Neural progenitor cell (in vitro differentiated cells): ENCODE data around the gene ZGPAT. TPM values are rescaled to one million over a fixed set of nuclear protein-coding genes. Genes with fewer than 3 reads are reported as not detected.

Source experiments
- DNase-seq: peaks from one replicate; pipeline ENCODE4 v3.0.0-alpha.2; 2016; ENCODE audit warnings: low spot score
- H2AFZ ChIP-seq: fragments of 200-600 bp; sonication (generic); replicated peaks from 2 replicates; pipeline ENCODE4 v1.6.1; 2016; ENCODE audit warnings: antibody characterized with exemption
- H3F3A ChIP-seq: fragments of 200-600 bp; sonication (generic); 2 replicates; pipeline ENCODE4 v1.6.1; 2016; ENCODE audit warnings: antibody characterized with exemption, low read depth
- H3K27ac ChIP-seq: fragments of 200-600 bp; sonication (generic); 2 replicates; pipeline ENCODE4 v1.5.1; 2016; ENCODE audit warnings: mild to moderate bottlenecking
- H3K27me3 ChIP-seq: fragments of 200-600 bp; sonication (generic); 2 replicates; pipeline ENCODE4 v1.6.1; 2016; ENCODE audit warnings: mild to moderate bottlenecking, moderate library complexity
- H3K36me3 ChIP-seq: fragments of 200-600 bp; sonication (generic); 2 replicates; pipeline ENCODE4 v1.5.1; 2016
- H3K4me1 ChIP-seq: fragments of 200-600 bp; sonication (generic); 2 replicates; pipeline ENCODE4 v1.6.1; 2016; ENCODE audit warnings: mixed run types
- H3K4me2 ChIP-seq: fragments of 200-600 bp; sonication (generic); 2 replicates; pipeline ENCODE4 v1.6.1; 2016
- H3K4me3 ChIP-seq: fragments of 200-600 bp; sonication (generic); 2 replicates; pipeline ENCODE4 v1.5.1; 2016
- H3K79me2 ChIP-seq: fragments of 200-600 bp; sonication (generic); 2 replicates; pipeline ENCODE4 v1.6.1; 2016; ENCODE audit warnings: low read depth
- H3K9ac ChIP-seq: fragments of 200-600 bp; sonication (generic); 2 replicates; pipeline ENCODE4 v1.6.1; 2016
- H3K9me3 ChIP-seq: fragments of 200-600 bp; sonication (generic); 2 replicates; pipeline ENCODE4 v1.5.1; 2016; ENCODE audit warnings: low read depth
- H4K20me1 ChIP-seq: fragments of 200-600 bp; sonication (generic); 2 replicates; pipeline ENCODE4 v1.6.1; 2016; ENCODE audit warnings: low read depth
- H3K27ac Mint-ChIP-seq: 3 replicates; pipeline ENCODE4 v1.8.0; 2021; ENCODE audit warnings: mixed read lengths
- H3K27me3 Mint-ChIP-seq: 2 replicates; pipeline ENCODE4 v1.8.0; 2022; ENCODE audit warnings: low read depth, mild to moderate bottlenecking, inconsistent platforms, moderate library complexity, mixed read lengths; ENCODE audit not compliant: insufficient read depth
- H3K36me3 Mint-ChIP-seq: 3 replicates; pipeline ENCODE4 v1.8.0; 2021; ENCODE audit warnings: mixed read lengths
- H3K4me1 Mint-ChIP-seq: 3 replicates; pipeline ENCODE4 v1.8.0; 2021; ENCODE audit warnings: mixed read lengths
- H3K4me3 Mint-ChIP-seq: 3 replicates; pipeline ENCODE4 v1.8.0; 2021; ENCODE audit warnings: mild to moderate bottlenecking, moderate library complexity, mixed read lengths
- H3K9me3 Mint-ChIP-seq: 3 replicates; pipeline ENCODE4 v1.8.0; 2020; ENCODE audit warnings: mixed read lengths
- CTCF ChIP-seq: fragments of 200-600 bp; sonication (generic); IDR thresholded peaks from 2 replicates; pipeline ENCODE4 v1.5.1; 2017; ENCODE audit warnings: antibody characterized with exemption, mild to moderate bottlenecking
- EZH2 ChIP-seq: fragments of 200-600 bp; sonication (generic); IDR thresholded peaks from 2 replicates; pipeline ENCODE4 v1.6.1; 2017; ENCODE audit warnings: antibody characterized with exemption, mild to moderate bottlenecking, moderate library complexity
- EZH2phosphoT487 ChIP-seq: fragments of 200-600 bp; sonication (generic); IDR thresholded peaks from 2 replicates; pipeline ENCODE4 v1.6.1; 2017; ENCODE audit warnings: antibody characterized with exemption
- total RNA-seq: library from RNA; depleted of rRNA; stranded (reverse); fragments of >200 nt; gene quantifications from 2 replicates; pipeline ENCODE4 v1.2.3, GENCODE V29; 2015; ENCODE audit warnings: low replicate concordance

The ZGPAT gene
- total RNA-seq, 1 donor from 2014 or later, result 8.2 TPM

DNA sequence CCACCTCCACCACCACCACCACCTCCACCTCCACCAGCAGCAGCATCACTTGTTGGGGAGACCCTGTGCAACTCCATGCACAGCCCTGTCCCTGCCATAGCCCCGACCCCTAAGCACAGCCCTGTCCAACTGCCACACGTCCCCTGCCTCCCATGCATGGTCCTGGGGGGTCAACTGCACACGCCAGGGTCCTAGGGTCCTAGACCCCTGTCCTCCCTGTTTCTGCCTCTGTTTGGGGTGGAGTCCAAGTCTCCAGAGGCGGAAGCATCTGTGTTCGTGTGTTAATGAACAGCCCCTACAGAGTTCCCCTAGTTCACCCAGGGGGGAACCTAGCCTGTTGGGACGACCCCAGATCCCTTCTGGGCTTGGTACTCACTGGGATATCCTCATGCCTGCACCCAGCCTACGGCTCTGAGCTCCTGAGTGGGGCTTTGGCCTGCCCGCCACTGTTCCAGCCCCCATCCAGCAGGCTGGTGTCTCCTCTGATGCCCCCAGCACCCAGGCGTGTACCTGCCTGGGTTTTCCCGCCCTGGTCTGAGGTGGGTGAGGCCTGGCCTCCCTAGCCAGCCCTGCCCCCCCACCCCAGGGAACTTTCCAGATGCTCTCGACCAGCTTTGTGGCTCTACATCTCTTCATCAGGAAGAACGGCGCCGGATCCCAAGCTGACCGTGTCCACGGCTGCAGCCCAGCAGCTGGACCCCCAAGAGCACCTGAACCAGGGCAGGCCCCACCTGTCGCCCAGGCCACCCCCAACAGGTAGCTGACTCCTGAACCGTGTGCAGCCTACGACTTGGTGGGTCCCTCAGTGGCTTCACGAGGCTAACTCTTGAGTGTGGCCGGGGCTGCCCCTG, 13.9 kb upstream of the ZGPAT start:
- Histone ChIP-seq H3K9me3 (no peaks in the 10 kb centered on the region), H2AFZ (no peak overlapping the region), H3K4me2 (no peak overlapping the region), H4K20me1 (no peaks in the 10 kb centered on the region), H3K9ac (no peak overlapping the region), H3K36me3 (no peaks in the 10 kb centered on the region), H3K27ac (no peak overlapping the region), H3F3A (peaks cover 7% of the 10 kb centered on the region), H3K4me3 (no peak overlapping the region), H3K4me1 (peaks cover 10% of the 10 kb centered on the region), H3K27me3 (no peaks in the 10 kb centered on the region), H3K79me2 (no peaks in the 10 kb centered on the region)
- peak overlapping the region; percentile 58 for H3K4me3 Mint-ChIP-seq
- H3K27me3 Mint-ChIP-seq, result peaks cover 15% of the 10 kb centered on the region
- no peak for DNase-seq
- H3K27ac Mint-ChIP-seq, result no peak overlapping the region
- no peaks in the 10 kb centered on the region for H3K4me1 Mint-ChIP-seq
- H3K9me3 Mint-ChIP-seq, result peaks cover 4% of the 10 kb centered on the region
- TF ChIP-seq EZH2phosphoT487, result no peak
- H3K36me3 Mint-ChIP-seq, result peaks cover 5% of the 10 kb centered on the region

GRCh38 chr20:63694584-63695423, 13.0 kb upstream of the ZGPAT start:
- H3K4me1 ChIP-seq, result peaks cover 10% of the 10 kb centered on the region
- no peak overlapping the region for H3K27ac ChIP-seq
- Mint-ChIP-seq H3K27me3 (peaks cover 15% of the 10 kb centered on the region), H3K36me3 (peaks cover 5% of the 10 kb centered on the region), H3K4me3 (no peak overlapping the region), H3K9me3 (peaks cover 4% of the 10 kb centered on the region), H3K4me1 (no peaks in the 10 kb centered on the region), H3K27ac (no peak overlapping the region)
- peaks cover 7% of the 10 kb centered on the region for H3F3A ChIP-seq
- no peak for DNase-seq
- no peak overlapping the region for H3K4me3 ChIP-seq
- no peaks in the 10 kb centered on the region for H3K27me3 ChIP-seq
- H2AFZ ChIP-seq, result no peak overlapping the region
- TF ChIP-seq EZH2, result no peak
- no peak for TF ChIP-seq CTCF
- H3K4me2 ChIP-seq, result no peak overlapping the region
- H4K20me1 ChIP-seq, result no peaks in the 10 kb centered on the region
- H3K9ac ChIP-seq, result no peak overlapping the region
- no peaks in the 10 kb centered on the region for H3K9me3 ChIP-seq
- no peaks in the 10 kb centered on the region for H3K79me2 ChIP-seq
- H3K36me3 ChIP-seq, result no peaks in the 10 kb centered on the region

GRCh38 chr20:63695424-63696305, 12.2 kb upstream of the ZGPAT start:
- TF ChIP-seq EZH2 (no peak), EZH2phosphoT487 (no peak), CTCF (no peak)

More at GRCh38 chr20:63695424-63696305, 12.2 kb upstream of the ZGPAT start:
- no peak overlapping the region for H3K27ac Mint-ChIP-seq
- Histone ChIP-seq H3K27ac (no peak overlapping the region), H3K4me1 (peaks cover 10% of the 10 kb centered on the region), H3K9ac (no peak overlapping the region), H3K79me2 (no peaks in the 10 kb centered on the region), H3F3A (peaks cover 7% of the 10 kb centered on the region), H3K9me3 (no peaks in the 10 kb centered on the region), H2AFZ (no peak overlapping the region), H3K4me2 (peak overlapping the region; percentile 66), H3K4me3 (no peak overlapping the region), H3K27me3 (no peaks in the 10 kb centered on the region), H3K36me3 (no peaks in the 10 kb centered on the region), H4K20me1 (no peaks in the 10 kb centered on the region)
- H3K4me3 Mint-ChIP-seq, result no peak overlapping the region
- peaks cover 4% of the 10 kb centered on the region for H3K9me3 Mint-ChIP-seq
- H3K27me3 Mint-ChIP-seq, result peaks cover 15% of the 10 kb centered on the region
- H3K4me1 Mint-ChIP-seq, result no peaks in the 10 kb centered on the region
- peaks cover 5% of the 10 kb centered on the region for H3K36me3 Mint-ChIP-seq
- DNase-seq, result no peak
